GM13977 (cell line): ENCODE data around the gene CAPZA2.

Experiments
- DNase-seq: peaks from one replicate; pipeline ENCODE4 v3.0.0; 2012; ENCODE audit warnings: low spot score
- CTCF ChIP-seq: IDR thresholded peaks from 2 replicates; pipeline ENCODE4 v1.5.1; 2012; ENCODE audit warnings: mild to moderate bottlenecking, control low read depth; ENCODE audit not compliant: insufficient read depth; ENCODE audit errors: extremely low read depth, missing control alignments
- in situ Hi-C: fragments of 300-500 bp; cut with MboI; formaldehyde crosslinking; loops from one replicate; pipeline ENCODE4 v1.12.0; 2022; ENCODE audit warnings: low sequenced_read_pairs, low pct_unique_long_range_greater_than_20kb, mixed read lengths, inconsistent platforms; ENCODE audit not compliant: unreplicated experiment

The CAPZA2 gene

GRCh38 chr7:116902867-116903266, 40.5 kb downstream of the CAPZA2 start:
- no peak for DNase-seq
- no peak for TF ChIP-seq CTCF
- in situ Hi-C loops, result no loop called here

- in situ Hi-C loops, result no loop called here
- TF ChIP-seq CTCF, result no peak
- no peak for DNase-seq
These were observed 44.0 kb downstream of the CAPZA2 start for GRCh38 chr7:116906391-116906790.

DNA sequence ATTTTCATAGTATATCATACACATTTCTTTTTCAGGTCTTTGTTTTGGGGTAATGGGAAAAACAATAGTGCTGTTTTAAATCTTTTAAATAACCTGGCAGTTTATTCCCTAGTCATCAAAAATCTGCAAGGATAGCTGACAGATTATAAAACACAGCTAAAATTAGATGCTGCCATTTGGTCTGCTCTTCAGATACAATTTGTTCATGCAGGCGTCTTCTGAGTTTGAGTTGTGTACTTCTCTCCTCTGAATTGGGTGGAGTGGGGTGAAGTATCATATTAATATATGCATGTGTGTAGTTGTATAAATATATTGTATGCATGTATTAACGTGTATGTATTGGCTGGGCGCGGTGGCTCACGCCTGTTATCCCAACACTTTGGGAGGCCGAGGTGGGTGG, 48.0 kb downstream of the CAPZA2 start:
- in situ Hi-C loops, result no loop called here
- no peak for DNase-seq
- no peak for TF ChIP-seq CTCF

- no peak for DNase-seq
- in situ Hi-C loops, result no loop called here
- no peak for TF ChIP-seq CTCF
These were observed 49.4 kb downstream of the CAPZA2 start for GRCh38 chr7:116911801-116912200.

DNA sequence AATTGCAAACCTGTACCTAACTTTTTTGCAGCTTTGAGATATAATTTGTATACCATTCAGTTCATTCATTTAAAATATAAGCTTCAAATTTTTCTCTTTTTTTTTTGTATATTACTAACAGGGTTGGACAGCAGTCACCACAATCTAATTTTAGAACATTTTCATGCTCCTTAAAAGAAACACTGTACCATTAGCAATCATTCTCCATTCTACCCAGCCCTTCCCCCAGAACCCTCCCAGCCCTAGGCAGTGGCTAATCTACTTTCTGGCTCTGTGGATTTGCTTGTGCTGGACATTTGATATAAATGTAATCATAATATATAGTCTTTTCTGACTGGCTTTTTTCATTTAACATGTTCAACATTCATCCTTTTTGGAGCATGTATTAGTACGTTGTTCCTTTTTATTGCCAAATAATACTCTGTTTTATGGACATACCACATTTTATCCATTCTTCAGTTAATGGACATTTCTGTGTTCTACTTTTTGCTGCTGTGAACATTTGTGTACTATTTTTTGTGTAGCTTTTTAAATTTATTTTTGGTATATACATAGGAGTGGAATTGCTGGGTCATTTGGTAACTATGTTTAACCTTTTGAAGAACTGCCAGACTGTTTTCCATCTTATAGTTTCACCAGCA, 50.0 kb downstream of the CAPZA2 start:
- no peak for DNase-seq
- TF ChIP-seq CTCF, result no peak
- in situ Hi-C loops, result no loop called here

- no peak for DNase-seq
- no peak for TF ChIP-seq CTCF
- in situ Hi-C loops, result no loop called here
These were observed 56.3 kb downstream of the CAPZA2 start for GRCh38 chr7:116918704-116919103.
